ENCODE data around the gene RPP25L. TPM values are rescaled to one million over a fixed set of nuclear protein-coding genes. Genes with fewer than 3 reads are reported as not detected.

RPP25L gene
- total RNA-seq, 4 donors from 2014 or later = 3.0 to 65.5 (median 22.1) TPM

- Histone ChIP-seq H3K27ac (peak overlapping the region in 1 of 4 donors; percentile 32), H3K4me1 (peaks cover 14 to 43% (median 26%) of the 10 kb centered on the region in 4 donors), H3K9me3 (no peaks in the 10 kb centered on the region), H3K36me3 (no peaks in the 10 kb centered on the region), H3K27me3 (peaks cover 51% of the 10 kb centered on the region), H3K4me3 (no peak overlapping the region)
- in situ Hi-C loops (cut with MboI; ENCODE audit: low pct_ligation_motif_present in 1 of 4, low pct_unique_long_range_greater_than_20kb in 1 of 4, low sequenced_read_pairs in 3 of 4) = loop anchor here in 1 of 4 donors (10.0 kb wide), 1 partner anchor 49 kb away; no protein-coding TSS in a partner anchor
- TF ChIP-seq CTCF (IDR thresholded peaks at IDR 0.05) (no peak), EP300 (IDR thresholded peaks at IDR 0.05; ENCODE audit: low read depth) (no peak), POLR2AphosphoS5 (IDR thresholded peaks at IDR 0.05) (no peak), POLR2A (IDR thresholded peaks at IDR 0.05) (no peak)
- DNase-seq = no peak
- intact Hi-C loops (cut with DNase I; ENCODE audit: low total_unique reads) = loop anchor here (10.0 kb wide), 1 partner anchor 259 kb away; no protein-coding TSS in a partner anchor
- 75 to 80% methylated on average over 7 to 9 of the region's 9 CpGs for WGBS, 2 donors (ENCODE audit: low coverage in 1 of 2)
Measured at GRCh38 chr9:34594177-34594576, 17.7 kb downstream of the RPP25L start.

- Histone ChIP-seq H3K9me3 (no peaks in the 10 kb centered on the region), H3K36me3 (no peaks in the 10 kb centered on the region), H3K4me3 (no peak overlapping the region), H3K27me3 (peaks cover 62% of the 10 kb centered on the region), H3K4me1 (peaks cover 14 to 50% (median 33%) of the 10 kb centered on the region in 4 donors), H3K27ac (peak overlapping the region in 3 of 4 donors; percentile 0 to 32 (median 10))
- 9% methylated on average over 26 of the region's 26 CpGs; no CpG with 5 or more reads in 1 of the 2 donors for WGBS, 2 donors (ENCODE audit: low coverage in 1 of 2)
- peak; percentile 56 for DNase-seq
- in situ Hi-C loops (cut with MboI; ENCODE audit: low pct_ligation_motif_present in 1 of 4, low pct_unique_long_range_greater_than_20kb in 1 of 4, low sequenced_read_pairs in 3 of 4) = loop anchor here in 1 of 4 donors (10.0 kb wide), 1 partner anchor 48 kb away; no protein-coding TSS in a partner anchor
- TF ChIP-seq POLR2AphosphoS5 (IDR thresholded peaks at IDR 0.05) (no peak), EP300 (IDR thresholded peaks at IDR 0.05; ENCODE audit: low read depth) (no peak), POLR2A (IDR thresholded peaks at IDR 0.05) (no peak), CTCF (IDR thresholded peaks at IDR 0.05) (no peak)
- intact Hi-C loops (cut with DNase I; ENCODE audit: low total_unique reads) = loop anchor here (2.0 to 10.0 kb wide), 2 partner anchors 44 to 258 kb away; no protein-coding TSS in a partner anchor
Measured at GRCh38 chr9:34592895-34593601, 18.8 kb downstream of the RPP25L start.

- intact Hi-C loops (cut with DNase I; ENCODE audit: low total_unique reads) (loop anchor here (2.0 to 10.0 kb wide), 2 partner anchors 43 to 257 kb away; no protein-coding TSS in a partner anchor), in situ Hi-C loops (cut with MboI; ENCODE audit: low pct_ligation_motif_present in 1 of 4, low pct_unique_long_range_greater_than_20kb in 1 of 4, low sequenced_read_pairs in 3 of 4) (loop anchor here in 1 of 4 donors (10.0 kb wide), 1 partner anchor 47 kb away; no protein-coding TSS in a partner anchor)
- H3K4me1 ChIP-seq = peaks cover 14 to 50% (median 33%) of the 10 kb centered on the region in 4 donors
- WGBS, 2 donors (ENCODE audit: low coverage in 1 of 2) = 21 to 24% methylated on average over 7 to 16 of the region's 16 CpGs
- H3K4me3 ChIP-seq = peak overlapping the region in 1 of 4 donors; percentile 59
- no peaks in the 10 kb centered on the region for H3K9me3 ChIP-seq
- H3K36me3 ChIP-seq = no peaks in the 10 kb centered on the region
- peaks cover 71% of the 10 kb centered on the region for H3K27me3 ChIP-seq
- H3K27ac ChIP-seq = no peak overlapping the region
- TF ChIP-seq EP300 (IDR thresholded peaks at IDR 0.05; ENCODE audit: low read depth) (no peak), POLR2A (IDR thresholded peaks at IDR 0.05) (no peak), POLR2AphosphoS5 (IDR thresholded peaks at IDR 0.05) (no peak), CTCF (IDR thresholded peaks at IDR 0.05) (peak in 1 of 5 experiments; percentile 6)
- DNase-seq = no peak
Measured at GRCh38 chr9:34591917-34592866, 19.7 kb downstream of the RPP25L start.

Measured in transverse colon (tissue), 4 donors.